Ishikawa (cell line): ENCODE measurements around the gene SNED1.

Experiments
- CEBPB ChIP-seq: IDR thresholded peaks from 2 replicates; pipeline ENCODE4 v1.6.1; 2012
- CREB1 ChIP-seq: IDR thresholded peaks from 2 replicates; pipeline ENCODE4 v1.6.1; 2012; ENCODE audit warnings: low read depth
- EGR1 ChIP-seq: IDR thresholded peaks from 2 replicates; pipeline ENCODE4 v1.6.1; 2012
- EP300 ChIP-seq: IDR thresholded peaks from 2 replicates; pipeline ENCODE4 v1.6.1; 2012; ENCODE audit warnings: borderline replicate concordance
- FOXM1 ChIP-seq: IDR thresholded peaks from 2 replicates; pipeline ENCODE4 v1.6.1; 2012; ENCODE audit warnings: low read depth, borderline replicate concordance
- MAX ChIP-seq: IDR thresholded peaks from 2 replicates; pipeline ENCODE4 v1.6.1; 2012
- NFIC ChIP-seq: IDR thresholded peaks from 2 replicates; pipeline ENCODE4 v1.6.1; 2012
- RAD21 ChIP-seq: IDR thresholded peaks from 2 replicates; pipeline ENCODE4 v1.6.1; 2012; ENCODE audit warnings: low read depth
- REST ChIP-seq: IDR thresholded peaks from 2 replicates; pipeline ENCODE4 v1.6.1; 2012; ENCODE audit warnings: low read depth, mild to moderate bottlenecking
- TAF1 ChIP-seq: IDR thresholded peaks from 2 replicates; pipeline ENCODE4 v1.6.1; 2012; ENCODE audit warnings: low read depth, mild to moderate bottlenecking
- TCF12 ChIP-seq: IDR thresholded peaks from 2 replicates; pipeline ENCODE4 v1.6.1; 2012; ENCODE audit warnings: low read depth
- TEAD4 ChIP-seq: IDR thresholded peaks from 2 replicates; pipeline ENCODE4 v1.6.1; 2012
- USF1 ChIP-seq: IDR thresholded peaks from 2 replicates; pipeline ENCODE4 v1.6.1; 2012
- YY1 ChIP-seq: IDR thresholded peaks from 2 replicates; pipeline ENCODE4 v1.6.1; 2012; ENCODE audit warnings: low read depth
- ZBTB7A ChIP-seq: IDR thresholded peaks from 2 replicates; pipeline ENCODE4 v1.6.1; 2012; ENCODE audit warnings: low read depth

The SNED1 gene

GRCh38 chr2:240966906-240967680, 31.3 kb upstream of the SNED1 start:
- no peak for TF ChIP-seq CREB1
- no peak for TF ChIP-seq NFIC
- no peak for TF ChIP-seq USF1
- TF ChIP-seq TEAD4, result no peak
- TF ChIP-seq ZBTB7A, result no peak
- TF ChIP-seq RAD21, result no peak
- no peak for TF ChIP-seq YY1
- no peak for TF ChIP-seq TCF12
- TF ChIP-seq REST, result no peak
- TF ChIP-seq MAX, result no peak
- TF ChIP-seq FOXM1, result no peak
- no peak for TF ChIP-seq EP300
- TF ChIP-seq CEBPB, result no peak
- TF ChIP-seq EGR1, result no peak
- no peak for TF ChIP-seq TAF1

- TF ChIP-seq FOXM1 (no peak), TEAD4 (no peak), CREB1 (no peak), NFIC (no peak), EGR1 (no peak), TAF1 (no peak), ZBTB7A (no peak), EP300 (no peak), RAD21 (no peak), TCF12 (no peak), USF1 (no peak), CEBPB (no peak), YY1 (no peak), MAX (no peak), REST (no peak)
These were observed 30.5 kb upstream of the SNED1 start for GRCh38 chr2:240967681-240968621.

GRCh38 chr2:240968731-240969624, 29.4 kb upstream of the SNED1 start:
- no peak for TF ChIP-seq NFIC
- TF ChIP-seq TAF1, result no peak
- no peak for TF ChIP-seq EP300
- no peak for TF ChIP-seq CREB1
- no peak for TF ChIP-seq CEBPB
- no peak for TF ChIP-seq REST
- no peak for TF ChIP-seq USF1
- no peak for TF ChIP-seq TCF12
- no peak for TF ChIP-seq RAD21
- no peak for TF ChIP-seq FOXM1
- TF ChIP-seq ZBTB7A, result no peak
- no peak for TF ChIP-seq MAX
- TF ChIP-seq YY1, result no peak
- TF ChIP-seq EGR1, result no peak
- no peak for TF ChIP-seq TEAD4
